ENCODE results near the gene CRK.
"Not testable (repeated sequence)": the region's sequence is repeated elsewhere in the genome, so short reads cannot be mapped to it uniquely, and the experiment has no call there.

The CRK gene

GRCh38 chr17:1395876-1396665, 60.0 kb downstream of the CRK start:
- peaks cover 0 to 12% of the 10 kb centered on the region in 2 donors for H3K36me3 ChIP-seq (ENCODE audit: control insufficient read depth in 1 of 2, insufficient read depth in 2 of 2, low read length in 2 of 2)
- peaks cover 10 to 62% of the 10 kb centered on the region in 2 donors for H3K4me1 ChIP-seq (ENCODE audit: control insufficient read depth in 1 of 2, insufficient read depth in 2 of 2, low read length in 2 of 2)
- not testable (repeated sequence) for H3K4me3 ChIP-seq (ENCODE audit: low read depth in 1 of 2, low read length in 2 of 2); H3K9me3 ChIP-seq (ENCODE audit: control insufficient read depth in 1 of 2, low read length in 2 of 2); H3K27ac ChIP-seq (ENCODE audit: low read length); H3K27me3 ChIP-seq (ENCODE audit: low read depth, low read length)

DNA sequence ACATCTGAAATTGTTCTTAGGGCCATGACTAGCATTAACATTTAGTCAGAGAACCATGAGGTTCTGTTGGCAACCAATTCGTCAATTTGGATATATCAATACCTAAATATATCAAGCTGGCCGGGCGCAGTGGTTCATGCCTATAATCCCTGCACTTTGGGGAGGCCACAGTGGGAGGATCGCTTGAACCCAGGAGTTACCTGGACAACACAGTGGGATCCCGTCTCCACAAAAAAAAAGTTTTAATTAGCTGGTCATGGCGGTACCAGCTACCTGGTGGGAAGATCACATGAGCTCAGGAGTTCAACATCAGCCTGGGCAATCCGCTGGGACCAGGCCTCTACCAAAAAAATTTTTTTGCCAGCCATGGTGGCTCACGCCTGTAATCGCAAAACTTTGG, 64.5 kb downstream of the CRK start:
- H3K4me1 ChIP-seq (ENCODE audit: control insufficient read depth in 1 of 2, insufficient read depth in 2 of 2, low read length in 2 of 2), result peaks cover 17 to 78% of the 10 kb centered on the region in 2 donors

DNA sequence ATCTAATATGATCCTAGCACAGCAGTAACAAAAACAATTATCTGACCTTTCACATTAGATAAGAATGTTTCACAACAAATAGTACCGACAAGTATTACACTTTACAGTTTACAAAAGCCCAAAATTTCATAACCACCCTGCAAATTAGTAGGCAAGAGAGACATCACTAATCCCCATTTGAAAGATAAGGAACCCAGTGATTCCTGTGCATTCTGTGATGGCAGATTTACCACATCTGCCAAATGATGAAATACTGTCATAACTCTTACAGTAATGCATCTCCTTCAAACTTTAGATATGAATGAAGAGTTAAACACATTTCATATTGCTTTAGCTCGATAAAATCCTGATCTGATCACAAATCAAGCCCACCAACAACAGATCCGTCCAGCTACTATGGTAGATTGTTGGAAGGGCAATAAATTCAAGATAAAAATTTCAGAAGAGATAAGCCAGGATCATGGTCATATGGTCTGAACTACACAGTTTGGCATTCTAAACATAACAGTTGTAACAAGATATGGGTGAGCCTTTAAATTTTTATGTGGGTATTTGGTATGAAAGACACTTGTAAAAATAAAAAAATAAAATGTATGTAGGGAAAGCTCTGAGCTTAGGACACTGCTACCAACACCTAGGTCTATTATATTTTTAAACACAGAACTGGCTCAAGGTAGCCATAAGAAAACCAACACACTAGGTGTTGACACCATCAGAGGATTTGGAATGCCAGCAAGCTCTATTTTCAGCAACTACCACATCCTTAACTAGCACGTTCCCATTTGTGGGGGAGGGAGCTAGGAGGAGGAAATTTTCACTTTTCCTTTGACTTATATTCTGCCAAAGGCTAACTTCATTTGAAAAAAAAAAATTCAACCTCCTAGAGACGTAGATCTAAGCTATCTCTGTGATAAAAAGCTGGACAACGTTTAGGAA, 65.3 kb downstream of the CRK start:
- no peaks in the 10 kb centered on the region for H3K36me3 ChIP-seq (ENCODE audit: control insufficient read depth in 1 of 2, insufficient read depth in 2 of 2, low read length in 2 of 2)
- no peaks in the 10 kb centered on the region for H3K27me3 ChIP-seq (ENCODE audit: low read depth, low read length)
- no peaks in the 10 kb centered on the region for H3K9me3 ChIP-seq (ENCODE audit: control insufficient read depth in 1 of 2, low read length in 2 of 2)
- peak overlapping the region in 1 of 2 donors; percentile 22 for H3K4me3 ChIP-seq (ENCODE audit: low read depth in 1 of 2, low read length in 2 of 2)
- H3K4me1 ChIP-seq (ENCODE audit: control insufficient read depth in 1 of 2, insufficient read depth in 2 of 2, low read length in 2 of 2), result peaks cover 17 to 77% of the 10 kb centered on the region in 2 donors
- H3K27ac ChIP-seq (ENCODE audit: low read length), result peak overlapping the region; percentile 37

More for the DNA sequence above, 64.5 kb downstream of the CRK start:
- no peaks in the 10 kb centered on the region for H3K36me3 ChIP-seq (ENCODE audit: control insufficient read depth in 1 of 2, insufficient read depth in 2 of 2, low read length in 2 of 2)
- peak overlapping the region; percentile 37 for H3K27ac ChIP-seq (ENCODE audit: low read length)
- no peaks in the 10 kb centered on the region for H3K9me3 ChIP-seq (ENCODE audit: control insufficient read depth in 1 of 2, low read length in 2 of 2)
- no peaks in the 10 kb centered on the region for H3K27me3 ChIP-seq (ENCODE audit: low read depth, low read length)
- no peak overlapping the region for H3K4me3 ChIP-seq (ENCODE audit: low read depth in 1 of 2, low read length in 2 of 2)

DNA sequence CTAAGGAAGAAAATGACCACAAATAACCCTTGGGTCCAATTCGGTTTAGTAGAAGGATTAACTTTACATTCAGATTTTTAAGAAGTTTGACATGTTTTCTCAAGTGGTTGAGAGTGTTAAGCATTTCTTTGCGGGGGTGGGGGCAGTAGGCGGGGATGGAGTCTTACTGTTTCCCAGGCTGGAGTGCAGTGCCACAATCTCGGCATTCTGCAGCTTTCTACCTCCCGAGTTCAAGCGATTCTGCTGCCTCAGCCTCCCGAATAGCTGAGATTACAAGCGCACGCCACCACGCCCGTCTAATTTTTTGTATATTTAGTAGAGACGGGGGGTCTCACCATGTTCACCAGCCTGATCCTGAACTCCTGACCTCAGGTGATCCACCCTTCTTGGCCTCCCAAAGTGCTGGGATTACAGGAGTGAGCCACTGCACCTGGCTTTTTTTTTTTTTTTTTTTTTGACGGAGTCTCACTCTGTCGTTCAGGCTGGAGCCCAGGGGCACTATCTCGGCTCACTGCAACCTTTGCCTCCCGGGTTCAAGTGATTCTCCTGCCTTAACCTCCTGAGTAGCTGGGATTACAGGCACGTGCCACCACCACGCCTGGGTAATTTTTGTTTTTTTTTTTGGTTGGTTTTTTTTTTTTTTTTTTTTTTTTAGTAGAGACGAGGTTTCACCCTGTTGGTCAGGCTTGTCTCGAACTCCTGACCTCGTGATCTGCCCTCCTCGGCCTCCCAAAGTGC, 68.4 kb downstream of the CRK start:
- not testable (repeated sequence) for H3K36me3 ChIP-seq (ENCODE audit: control insufficient read depth in 1 of 2, insufficient read depth in 2 of 2, low read length in 2 of 2); H3K4me3 ChIP-seq (ENCODE audit: low read depth in 1 of 2, low read length in 2 of 2); H3K27ac ChIP-seq (ENCODE audit: low read length); H3K27me3 ChIP-seq (ENCODE audit: low read depth, low read length); H3K9me3 ChIP-seq (ENCODE audit: control insufficient read depth in 1 of 2, low read length in 2 of 2)
- peaks cover 17 to 85% of the 10 kb centered on the region in 2 donors for H3K4me1 ChIP-seq (ENCODE audit: control insufficient read depth in 1 of 2, insufficient read depth in 2 of 2, low read length in 2 of 2)

DNA sequence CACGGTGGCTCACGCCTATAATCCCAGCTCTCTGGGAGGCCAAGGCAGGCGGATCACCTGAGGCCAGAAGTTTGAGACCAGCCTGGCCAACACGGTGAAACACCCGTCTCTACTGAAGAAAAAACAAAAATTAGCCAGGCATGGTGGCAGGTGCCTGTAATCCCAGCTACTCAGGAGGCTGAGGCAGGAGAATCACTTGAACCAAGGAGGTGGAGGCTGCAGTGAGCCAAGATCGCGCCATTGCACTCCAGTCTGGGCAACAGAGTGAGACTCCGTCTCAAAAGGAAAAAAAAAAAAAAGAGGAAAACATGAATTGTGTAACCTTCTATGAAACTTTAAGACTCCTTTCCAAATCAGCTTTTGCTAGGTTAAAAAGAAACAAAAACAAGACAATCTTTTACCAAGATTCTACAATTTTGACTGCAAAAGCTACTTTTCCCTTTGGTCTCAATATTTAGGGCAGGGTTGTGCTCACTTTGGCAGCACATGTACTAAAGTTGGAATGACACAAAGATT, 69.3 kb downstream of the CRK start:
- H3K27ac ChIP-seq (ENCODE audit: low read length); H3K4me3 ChIP-seq (ENCODE audit: low read depth in 1 of 2, low read length in 2 of 2); H3K36me3 ChIP-seq (ENCODE audit: control insufficient read depth in 1 of 2, insufficient read depth in 2 of 2, low read length in 2 of 2); H3K27me3 ChIP-seq (ENCODE audit: low read depth, low read length); H3K9me3 ChIP-seq (ENCODE audit: control insufficient read depth in 1 of 2, low read length in 2 of 2): not testable (repeated sequence)
- peaks cover 17 to 84% of the 10 kb centered on the region in 2 donors for H3K4me1 ChIP-seq (ENCODE audit: control insufficient read depth in 1 of 2, insufficient read depth in 2 of 2, low read length in 2 of 2)

- Histone ChIP-seq H3K9me3 (ENCODE audit: control insufficient read depth in 1 of 2, low read length in 2 of 2) (no peaks in the 10 kb centered on the region), H3K4me1 (ENCODE audit: control insufficient read depth in 1 of 2, insufficient read depth in 2 of 2, low read length in 2 of 2) (peaks cover 14 to 84% of the 10 kb centered on the region in 2 donors), H3K27ac (ENCODE audit: low read length) (no peak overlapping the region), H3K4me3 (ENCODE audit: low read depth in 1 of 2, low read length in 2 of 2) (no peak overlapping the region), H3K36me3 (ENCODE audit: control insufficient read depth in 1 of 2, insufficient read depth in 2 of 2, low read length in 2 of 2) (no peaks in the 10 kb centered on the region), H3K27me3 (ENCODE audit: low read depth, low read length) (no peaks in the 10 kb centered on the region)
These were observed 69.8 kb downstream of the CRK start for GRCh38 chr17:1386265-1386664.

- H3K27me3 ChIP-seq (ENCODE audit: low read depth, low read length), result no peaks in the 10 kb centered on the region
- no peaks in the 10 kb centered on the region for H3K9me3 ChIP-seq (ENCODE audit: control insufficient read depth in 1 of 2, low read length in 2 of 2)
- no peaks in the 10 kb centered on the region for H3K36me3 ChIP-seq (ENCODE audit: control insufficient read depth in 1 of 2, insufficient read depth in 2 of 2, low read length in 2 of 2)
- H3K27ac ChIP-seq (ENCODE audit: low read length), result no peak overlapping the region
- peaks cover 10 to 84% of the 10 kb centered on the region in 2 donors for H3K4me1 ChIP-seq (ENCODE audit: control insufficient read depth in 1 of 2, insufficient read depth in 2 of 2, low read length in 2 of 2)
- no peak overlapping the region for H3K4me3 ChIP-seq (ENCODE audit: low read depth in 1 of 2, low read length in 2 of 2)
These were observed 70.2 kb downstream of the CRK start for GRCh38 chr17:1385861-1386260.

GRCh38 chr17:1384905-1385435, 71.1 kb downstream of the CRK start:
- H3K4me3 ChIP-seq (ENCODE audit: low read depth in 1 of 2, low read length in 2 of 2), result no peak overlapping the region
- H3K27me3 ChIP-seq (ENCODE audit: low read depth, low read length), result no peaks in the 10 kb centered on the region
- H3K4me1 ChIP-seq (ENCODE audit: control insufficient read depth in 1 of 2, insufficient read depth in 2 of 2, low read length in 2 of 2), result peaks cover 7 to 84% of the 10 kb centered on the region in 2 donors
- no peaks in the 10 kb centered on the region for H3K36me3 ChIP-seq (ENCODE audit: control insufficient read depth in 1 of 2, insufficient read depth in 2 of 2, low read length in 2 of 2)
- H3K27ac ChIP-seq (ENCODE audit: low read length), result no peak overlapping the region
- H3K9me3 ChIP-seq (ENCODE audit: control insufficient read depth in 1 of 2, low read length in 2 of 2), result no peaks in the 10 kb centered on the region

DNA sequence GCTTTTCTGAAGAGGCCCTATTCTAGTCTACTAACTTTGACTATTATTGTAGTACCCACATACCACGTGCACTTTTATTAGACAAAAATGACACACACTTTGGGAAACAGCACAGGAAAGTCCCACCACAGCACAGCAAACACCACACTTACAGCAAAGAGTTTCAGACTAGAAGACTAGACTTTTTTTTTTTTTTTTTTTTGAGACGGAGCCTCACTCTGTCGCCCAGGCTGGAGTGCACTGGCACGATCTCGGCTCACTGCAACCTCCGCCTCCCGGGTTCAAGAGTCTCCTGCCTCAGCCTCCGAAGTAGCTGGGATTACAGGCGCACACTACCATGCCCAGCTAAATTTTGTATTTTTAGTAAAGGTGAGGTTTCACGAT, 76.1 kb downstream of the CRK start:
- peaks cover 13 to 96% of the 10 kb centered on the region in 2 donors for H3K4me1 ChIP-seq (ENCODE audit: control insufficient read depth in 1 of 2, insufficient read depth in 2 of 2, low read length in 2 of 2)
- H3K9me3 ChIP-seq (ENCODE audit: control insufficient read depth in 1 of 2, low read length in 2 of 2), result no peaks in the 10 kb centered on the region
- no peak overlapping the region for H3K27ac ChIP-seq (ENCODE audit: low read length)
- H3K4me3 ChIP-seq (ENCODE audit: low read depth in 1 of 2, low read length in 2 of 2), result peak overlapping the region in 1 of 2 donors; percentile 14
- H3K36me3 ChIP-seq (ENCODE audit: control insufficient read depth in 1 of 2, insufficient read depth in 2 of 2, low read length in 2 of 2), result no peaks in the 10 kb centered on the region
- no peaks in the 10 kb centered on the region for H3K27me3 ChIP-seq (ENCODE audit: low read depth, low read length)

GRCh38 chr17:1379208-1379929, 76.7 kb downstream of the CRK start:
- Histone ChIP-seq H3K27ac (ENCODE audit: low read length) (no peak overlapping the region), H3K4me1 (ENCODE audit: control insufficient read depth in 1 of 2, insufficient read depth in 2 of 2, low read length in 2 of 2) (peaks cover 18 to 96% of the 10 kb centered on the region in 2 donors), H3K36me3 (ENCODE audit: control insufficient read depth in 1 of 2, insufficient read depth in 2 of 2, low read length in 2 of 2) (no peaks in the 10 kb centered on the region), H3K27me3 (ENCODE audit: low read depth, low read length) (no peaks in the 10 kb centered on the region), H3K9me3 (ENCODE audit: control insufficient read depth in 1 of 2, low read length in 2 of 2) (no peaks in the 10 kb centered on the region), H3K4me3 (ENCODE audit: low read depth in 1 of 2, low read length in 2 of 2) (no peak overlapping the region)

Data from muscle layer of duodenum (tissue), 2 donors.